HepG2 (cell line): ENCODE measurements around the gene CCDC61. TPM values are rescaled to one million over a fixed set of nuclear protein-coding genes. Genes with fewer than 3 reads are reported as not detected.

Source experiments
- ATAC-seq: fragments of 200-7000 bp; cut with Tn5 transposase; 3 replicates; pipeline ENCODE4 v1.9.1; 2020; ENCODE audit warnings: mild to moderate bottlenecking, moderate library complexity
- BruUV-seq: library from RNA; stranded (reverse); fragments of 400-500 nt; replicated peaks from 2 replicates; lab custom pipeline; 2021; lab: Mats Ljungman, UMichigan
- CTCF ChIA-PET: fragments of 300-600 bp; formaldehyde crosslinking; extraction: SDS; loops from one replicate; lab custom pipeline; 2021; ENCODE audit warnings: low total read pairs, inconsistent platforms, low intra/inter-chr PET ratio; lab: Yijun Ruan, JAX
- POLR2A ChIA-PET: fragments of 350-600 bp; sonication (Branson Sonifier 250); formaldehyde crosslinking; loops from one replicate; lab custom pipeline; 2020; ENCODE audit warnings: antibody characterized with exemption, inconsistent platforms; lab: Yijun Ruan, JAX
- DNase-seq: peaks from one replicate; pipeline ENCODE4 v3.0.0-alpha.2; 2015; ENCODE audit warnings: low spot score
- FAIRE-seq: peaks from 3 replicates; lab custom pipeline; 2011; peaks lifted over from hg19 to GRCh38; lab: Jason Lieb, UNC
- H2AFZ ChIP-seq: one replicate; pipeline ENCODE4 v1.6.1; 2011; ENCODE audit warnings: low read length, inconsistent platforms
- H3K27ac ChIP-seq: fragments of 300-600 bp; 3 replicates; pipeline ENCODE4 v1.8.0; 2011; ENCODE audit warnings: mixed run types, mild to moderate bottlenecking, mixed read lengths, low read length, inconsistent platforms; ENCODE audit not compliant: insufficient read depth; ENCODE audit errors: extremely low read length
- H3K27me3 ChIP-seq, 2 experiments: fragments of 200-600 bp in 1 of 2; 2 replicates in 1 of 2; 3 replicates in 1 of 2; pipeline versions ENCODE4 v1.6.0 to v1.8.0; 2011; ENCODE audit warnings: low read length in 2 of 2, mild to moderate bottlenecking in 2 of 2, moderate library complexity in 2 of 2, inconsistent platforms in 1 of 2; ENCODE audit not compliant: insufficient read depth in 2 of 2, control insufficient read depth in 1 of 2
- H3K36me3 ChIP-seq, 2 experiments: fragments of 200-600 bp in 1 of 2; replicated peaks in 1 of 2; 2 replicates in 1 of 2; 3 replicates in 1 of 2; pipeline versions ENCODE4 v1.5.1 to v1.8.0; 2011; ENCODE audit warnings: low read length in 2 of 2, inconsistent platforms in 1 of 2; ENCODE audit not compliant: insufficient read depth in 2 of 2, control insufficient read depth in 1 of 2
- H3K4me1 ChIP-seq: 2 replicates; pipeline ENCODE4 v1.5.1; 2012; ENCODE audit warnings: low read length, inconsistent platforms; ENCODE audit not compliant: insufficient read depth
- H3K4me2 ChIP-seq: 2 replicates; pipeline ENCODE4 v1.6.0; 2011; ENCODE audit warnings: low read depth, low read length, inconsistent platforms
- H3K4me3 ChIP-seq, 3 experiments: fragments of 200-600 bp in 1 of 3; sonication (generic), shearing (Covaris generic) in 1 of 3; replicated peaks in 1 of 3; 2 replicates each; pipeline ENCODE4 v1.5.1; 2011 to 2016; ENCODE audit warnings: low read length in 3 of 3, inconsistent platforms in 2 of 3, low read depth in 2 of 3, mild to moderate bottlenecking in 2 of 3, control low read depth in 1 of 3, mixed read lengths in 1 of 3; ENCODE audit not compliant: insufficient read depth in 1 of 3
- H3K79me2 ChIP-seq: one replicate; pipeline ENCODE4 v1.6.1; 2011; ENCODE audit warnings: low read length, inconsistent platforms; ENCODE audit not compliant: insufficient read depth
- H3K9ac ChIP-seq: 2 replicates; pipeline ENCODE4 v1.6.0; 2011; ENCODE audit warnings: mild to moderate bottlenecking, low read depth, low read length, inconsistent platforms; ENCODE audit not compliant: insufficient read depth
- H3K9me3 ChIP-seq: 2 replicates; pipeline ENCODE4 v1.5.1; 2012; ENCODE audit warnings: mild to moderate bottlenecking, low read length
- H4K20me1 ChIP-seq: 2 replicates; pipeline ENCODE4 v1.6.0; 2011; ENCODE audit warnings: inconsistent platforms, mild to moderate bottlenecking, low read length, moderate library complexity; ENCODE audit not compliant: insufficient read depth
- TBP ChIP-seq: sonication (generic); formaldehyde crosslinking; IDR thresholded peaks from 2 replicates; pipeline ENCODE4 v1.5.0; 2020; ENCODE audit warnings: missing genetic modification reagents
- WGBS: methylation state at CpG from one replicate; pipeline ENCODE4 v1.1.6; 2017; ENCODE audit warnings: low lambda C conversion rate; 5-methylcytosine and 5-hydroxymethylcytosine counted together
- in situ Hi-C: cut with HindIII; loops from 2 replicates; pipeline ENCODE4 v1.10.0; 2017; ENCODE audit warnings: low pct_unique_long_range_greater_than_20kb; ENCODE audit not compliant: extremely low pct_ligation_motif_present
- intact Hi-C: fragments of 100-400 bp; cut with micrococcal nuclease; formaldehyde crosslinking; loops from one replicate; pipeline ENCODE4 v1.10.0; 2022; ENCODE audit not compliant: unreplicated experiment
- polyA plus RNA-seq, 8 experiments: library from polyadenylated mRNA; depleted of rRNA in 3 of 8; stranded (reverse) in 7 of 8; unstranded in 1 of 8; fragments of >200 nt; fragmentation: Illumina TruSeq in 4 of 8; extraction: Trizol in 4 of 8; gene quantifications; 2 replicates each; pipeline versions ENCODE4 v1.2.1 to v1.2.3, GENCODE V29; 2011 to 2016; ENCODE audit warnings: low read depth in 4 of 8, missing spikeins in 1 of 8, mixed read lengths in 1 of 8; ENCODE audit not compliant: insufficient read depth in 1 of 8
- total RNA-seq, 5 experiments: library from RNA; depleted of rRNA; stranded (reverse); fragments of >200 nt; fragmentation: Illumina TruSeq; extraction: Trizol; gene quantifications; 2 replicates each; pipeline ENCODE4 v1.2.3, GENCODE V29; 2016; ENCODE audit warnings: low read depth in 1 of 5
- TF ChIP-seq, protein P1 (sequence below): sonication (generic); formaldehyde crosslinking; IDR thresholded peaks from 2 replicates; pipeline ENCODE4 v1.9.0; 2021; ENCODE audit warnings: mild to moderate bottlenecking, missing genetic modification reagents
- TF ChIP-seq, protein P2 (sequence below): sonication (generic); formaldehyde crosslinking; IDR thresholded peaks from 2 replicates; pipeline ENCODE4 v1.5.0; 2020; ENCODE audit warnings: mild to moderate bottlenecking, missing genetic modification reagents, moderate library complexity

Gene CCDC61
- total and polyA plus RNA-seq, 2 of the 13 experiments (the other 11 are each of a cell fraction or from before 2014, with no cell fraction given) = 4.2 to 4.9 TPM

DNA sequence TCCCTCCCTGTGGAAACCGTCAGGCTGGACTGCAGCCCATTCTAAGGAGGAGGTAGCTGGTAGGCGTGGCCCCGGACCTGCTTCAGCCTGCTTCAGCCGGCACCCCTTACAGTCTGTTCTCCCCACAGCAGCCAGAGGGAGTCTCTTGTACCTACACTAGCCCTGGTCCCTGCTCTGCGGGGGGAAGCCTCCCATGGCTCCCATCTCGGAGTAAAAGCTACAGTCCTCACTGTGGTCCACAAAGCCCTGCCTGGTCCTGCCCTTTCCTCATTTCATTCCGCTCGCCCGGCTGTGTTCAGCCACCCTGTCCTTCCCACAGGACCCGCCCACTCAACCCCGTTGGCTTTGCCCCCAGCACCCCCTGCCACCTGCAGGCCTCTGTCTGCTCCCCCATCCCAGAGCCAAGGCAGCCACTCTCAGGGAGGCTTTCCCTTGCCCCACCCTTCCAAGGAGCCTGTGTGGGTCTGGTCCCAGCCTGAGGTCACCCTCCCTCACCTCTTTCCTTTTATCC is 26.3 kb downstream of the CCDC61 start:
- no peak for FAIRE-seq
- Histone ChIP-seq H3K9ac (no peak overlapping the region), H3K4me2 (no peak overlapping the region), H3K9me3 (no peaks in the 10 kb centered on the region), H3K27me3 (no peaks in the 10 kb centered on the region), H2AFZ (no peak overlapping the region), H3K27ac (no peak overlapping the region), H3K4me1 (peaks cover 5% of the 10 kb centered on the region), H3K4me3 (no peak overlapping the region), H4K20me1 (no peaks in the 10 kb centered on the region), H3K36me3 (no peaks in the 10 kb centered on the region), H3K79me2 (no peaks in the 10 kb centered on the region)
- no TSS peak for BruUV-seq
- 72% methylated on average over 7 of the region's 11 CpGs for WGBS
- CTCF ChIA-PET = no interaction called here
- intact Hi-C loops (no loop called here), in situ Hi-C loops (loop anchor here (5.0 kb wide), 1 partner anchor 171 kb away; no protein-coding TSS in a partner anchor)
- TF ChIP-seq, protein P1, sequence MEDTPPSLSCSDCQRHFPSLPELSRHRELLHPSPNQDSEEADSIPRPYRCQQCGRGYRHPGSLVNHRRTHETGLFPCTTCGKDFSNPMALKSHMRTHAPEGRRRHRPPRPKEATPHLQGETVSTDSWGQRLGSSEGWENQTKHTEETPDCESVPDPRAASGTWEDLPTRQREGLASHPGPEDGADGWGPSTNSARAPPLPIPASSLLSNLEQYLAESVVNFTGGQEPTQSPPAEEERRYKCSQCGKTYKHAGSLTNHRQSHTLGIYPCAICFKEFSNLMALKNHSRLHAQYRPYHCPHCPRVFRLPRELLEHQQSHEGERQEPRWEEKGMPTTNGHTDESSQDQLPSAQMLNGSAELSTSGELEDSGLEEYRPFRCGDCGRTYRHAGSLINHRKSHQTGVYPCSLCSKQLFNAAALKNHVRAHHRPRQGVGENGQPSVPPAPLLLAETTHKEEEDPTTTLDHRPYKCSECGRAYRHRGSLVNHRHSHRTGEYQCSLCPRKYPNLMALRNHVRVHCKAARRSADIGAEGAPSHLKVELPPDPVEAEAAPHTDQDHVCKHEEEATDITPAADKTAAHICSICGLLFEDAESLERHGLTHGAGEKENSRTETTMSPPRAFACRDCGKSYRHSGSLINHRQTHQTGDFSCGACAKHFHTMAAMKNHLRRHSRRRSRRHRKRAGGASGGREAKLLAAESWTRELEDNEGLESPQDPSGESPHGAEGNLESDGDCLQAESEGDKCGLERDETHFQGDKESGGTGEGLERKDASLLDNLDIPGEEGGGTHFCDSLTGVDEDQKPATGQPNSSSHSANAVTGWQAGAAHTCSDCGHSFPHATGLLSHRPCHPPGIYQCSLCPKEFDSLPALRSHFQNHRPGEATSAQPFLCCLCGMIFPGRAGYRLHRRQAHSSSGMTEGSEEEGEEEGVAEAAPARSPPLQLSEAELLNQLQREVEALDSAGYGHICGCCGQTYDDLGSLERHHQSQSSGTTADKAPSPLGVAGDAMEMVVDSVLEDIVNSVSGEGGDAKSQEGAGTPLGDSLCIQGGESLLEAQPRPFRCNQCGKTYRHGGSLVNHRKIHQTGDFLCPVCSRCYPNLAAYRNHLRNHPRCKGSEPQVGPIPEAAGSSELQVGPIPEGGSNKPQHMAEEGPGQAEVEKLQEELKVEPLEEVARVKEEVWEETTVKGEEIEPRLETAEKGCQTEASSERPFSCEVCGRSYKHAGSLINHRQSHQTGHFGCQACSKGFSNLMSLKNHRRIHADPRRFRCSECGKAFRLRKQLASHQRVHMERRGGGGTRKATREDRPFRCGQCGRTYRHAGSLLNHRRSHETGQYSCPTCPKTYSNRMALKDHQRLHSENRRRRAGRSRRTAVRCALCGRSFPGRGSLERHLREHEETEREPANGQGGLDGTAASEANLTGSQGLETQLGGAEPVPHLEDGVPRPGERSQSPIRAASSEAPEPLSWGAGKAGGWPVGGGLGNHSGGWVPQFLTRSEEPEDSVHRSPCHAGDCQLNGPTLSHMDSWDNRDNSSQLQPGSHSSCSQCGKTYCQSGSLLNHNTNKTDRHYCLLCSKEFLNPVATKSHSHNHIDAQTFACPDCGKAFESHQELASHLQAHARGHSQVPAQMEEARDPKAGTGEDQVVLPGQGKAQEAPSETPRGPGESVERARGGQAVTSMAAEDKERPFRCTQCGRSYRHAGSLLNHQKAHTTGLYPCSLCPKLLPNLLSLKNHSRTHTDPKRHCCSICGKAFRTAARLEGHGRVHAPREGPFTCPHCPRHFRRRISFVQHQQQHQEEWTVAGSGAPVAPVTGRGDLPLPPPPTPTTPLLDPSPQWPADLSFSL (CRISPR knock-in tag) = no peak
- TF ChIP-seq, protein P2, sequence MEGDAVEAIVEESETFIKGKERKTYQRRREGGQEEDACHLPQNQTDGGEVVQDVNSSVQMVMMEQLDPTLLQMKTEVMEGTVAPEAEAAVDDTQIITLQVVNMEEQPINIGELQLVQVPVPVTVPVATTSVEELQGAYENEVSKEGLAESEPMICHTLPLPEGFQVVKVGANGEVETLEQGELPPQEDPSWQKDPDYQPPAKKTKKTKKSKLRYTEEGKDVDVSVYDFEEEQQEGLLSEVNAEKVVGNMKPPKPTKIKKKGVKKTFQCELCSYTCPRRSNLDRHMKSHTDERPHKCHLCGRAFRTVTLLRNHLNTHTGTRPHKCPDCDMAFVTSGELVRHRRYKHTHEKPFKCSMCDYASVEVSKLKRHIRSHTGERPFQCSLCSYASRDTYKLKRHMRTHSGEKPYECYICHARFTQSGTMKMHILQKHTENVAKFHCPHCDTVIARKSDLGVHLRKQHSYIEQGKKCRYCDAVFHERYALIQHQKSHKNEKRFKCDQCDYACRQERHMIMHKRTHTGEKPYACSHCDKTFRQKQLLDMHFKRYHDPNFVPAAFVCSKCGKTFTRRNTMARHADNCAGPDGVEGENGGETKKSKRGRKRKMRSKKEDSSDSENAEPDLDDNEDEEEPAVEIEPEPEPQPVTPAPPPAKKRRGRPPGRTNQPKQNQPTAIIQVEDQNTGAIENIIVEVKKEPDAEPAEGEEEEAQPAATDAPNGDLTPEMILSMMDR (CRISPR knock-in tag) = 0 out of 2 replicates have a peak, but pooled peaks have one; percentile 8
- no peak for TF ChIP-seq TBP (CRISPR knock-in tag)
- DNase-seq = no peak
- no peak for ATAC-seq
- POLR2A ChIA-PET = no interaction called here
